Testis (tissue), 3 donors: Measurements from ENCODE around the gene COBL. TPM values are rescaled to one million over a fixed set of nuclear protein-coding genes. Genes with fewer than 3 reads are reported as not detected.

Source experiments
- DNase-seq: peaks from one replicate; pipeline ENCODE4 v3.0.0-alpha.2; 2019
- H3K27ac ChIP-seq, 2 donors: fragments of 200-600 bp; sonication (generic); one replicate each; pipeline ENCODE4 v1.5.1; 2019
- H3K27me3 ChIP-seq: fragments of 200-600 bp; sonication (generic); one replicate; pipeline ENCODE4 v1.5.1; 2019
- H3K36me3 ChIP-seq: fragments of 200-600 bp; sonication (generic); one replicate; pipeline ENCODE4 v1.5.1; 2017; ENCODE audit warnings: low read depth; ENCODE audit errors: missing control alignments
- H3K4me1 ChIP-seq: fragments of 200-600 bp; sonication (generic); one replicate; pipeline ENCODE4 v1.5.1; 2019
- H3K4me3 ChIP-seq, 2 donors: fragments of 200-600 bp; sonication (generic); one replicate each; pipeline ENCODE4 v1.5.1; 2017 to 2019
- H3K9me3 ChIP-seq: fragments of 200-600 bp; sonication (generic); one replicate; pipeline ENCODE4 v1.5.1; 2017
- CTCF ChIP-seq, 3 experiments: fragments of 450-650 bp in 2 of 3; fragments of 200-600 bp in 1 of 3; sonication (generic) in 1 of 3; IDR thresholded peaks; one replicate each; pipeline ENCODE4 v1.5.1; 2016 to 2019; ENCODE audit warnings: antibody characterized with exemption in 3 of 3, mild to moderate bottlenecking in 2 of 3, moderate library complexity in 1 of 3
- POLR2A ChIP-seq: fragments of 450-650 bp; IDR thresholded peaks from one replicate; pipeline ENCODE4 v1.6.1; 2017; ENCODE audit warnings: antibody characterized with exemption, mild to moderate bottlenecking, moderate library complexity
- WGBS, 2 donors: methylation state at CpG; one replicate each; pipeline ENCODE4 v1.1.5; 2018; 5-methylcytosine and 5-hydroxymethylcytosine counted together
- intact Hi-C: fragments of 100-400 bp; cut with DNase I; formaldehyde crosslinking; loops from one replicate; pipeline ENCODE4 v1.15.1; 2023; ENCODE audit warnings: low total_unique reads
- polyA plus RNA-seq: library from polyadenylated mRNA; stranded (reverse); fragments of 350-450 nt; fragmentation: Illumina TruSeq; extraction: RNeasy Lipid Tissue Mini Kit (QIAGEN cat#74804); gene quantifications from one replicate; pipeline ENCODE4 v1.2.3, GENCODE V29; 2014; ENCODE audit warnings: low read depth, low replicate concordance; ENCODE audit not compliant: insufficient read depth
- total RNA-seq, 2 donors: library from RNA; depleted of rRNA; stranded (reverse); fragments of >200 nt; gene quantifications; one replicate each; pipeline ENCODE4 v1.2.3, GENCODE V29; 2016

Gene COBL
- total and polyA plus RNA-seq, 3 donors from 2014 or later: 9.2 to 14.8 (median 12.3) TPM

- DNase-seq: no peak
- intact Hi-C loops: no loop called here
- Histone ChIP-seq H3K27ac (no peak overlapping the region), H3K36me3 (no peaks in the 10 kb centered on the region), H3K9me3 (no peaks in the 10 kb centered on the region), H3K4me3 (no peak overlapping the region), H3K27me3 (no peaks in the 10 kb centered on the region), H3K4me1 (no peaks in the 10 kb centered on the region)
- TF ChIP-seq CTCF (IDR thresholded peaks at IDR 0.05) (no peak), POLR2A (no peak)
- 92 to 94% methylated on average over 3 of the region's 3 CpGs for WGBS, 2 donors
These were observed 5.4 kb downstream of the COBL start for GRCh38 chr7:51311166-51311565.

GRCh38 chr7:51310131-51310583 lies 6.5 kb downstream of the COBL start:
- H3K4me1 ChIP-seq: no peaks in the 10 kb centered on the region
- 95 to 97% methylated on average over 3 of the region's 3 CpGs for WGBS, 2 donors
- DNase-seq: no peak
- H3K9me3 ChIP-seq: no peaks in the 10 kb centered on the region
- H3K4me3 ChIP-seq: no peak overlapping the region
- H3K36me3 ChIP-seq: no peaks in the 10 kb centered on the region
- TF ChIP-seq POLR2A: no peak
- no peak for TF ChIP-seq CTCF (IDR thresholded peaks at IDR 0.05)
- intact Hi-C loops: no loop called here
- H3K27me3 ChIP-seq: no peaks in the 10 kb centered on the region
- H3K27ac ChIP-seq: no peak overlapping the region

GRCh38 chr7:51309361-51310130 lies 7.1 kb downstream of the COBL start:
- no peaks in the 10 kb centered on the region for H3K4me1 ChIP-seq
- intact Hi-C loops: no loop called here
- H3K36me3 ChIP-seq: no peaks in the 10 kb centered on the region
- H3K4me3 ChIP-seq: no peak overlapping the region
- no peak for DNase-seq
- no peak for TF ChIP-seq POLR2A
- TF ChIP-seq CTCF (IDR thresholded peaks at IDR 0.05): no peak
- H3K9me3 ChIP-seq: no peaks in the 10 kb centered on the region
- no peak overlapping the region for H3K27ac ChIP-seq
- 81 to 94% methylated on average over 8 of the region's 8 CpGs for WGBS, 2 donors
- H3K27me3 ChIP-seq: no peaks in the 10 kb centered on the region

GRCh38 chr7:51308696-51309095 lies 7.9 kb downstream of the COBL start:
- Histone ChIP-seq H3K27ac (no peak overlapping the region), H3K4me3 (no peak overlapping the region), H3K4me1 (no peaks in the 10 kb centered on the region), H3K27me3 (no peaks in the 10 kb centered on the region), H3K36me3 (no peaks in the 10 kb centered on the region), H3K9me3 (no peaks in the 10 kb centered on the region)
- DNase-seq: no peak
- intact Hi-C loops: no loop called here
- 79 to 81% methylated on average over 5 of the region's 5 CpGs for WGBS, 2 donors
- TF ChIP-seq CTCF (IDR thresholded peaks at IDR 0.05) (no peak), POLR2A (no peak)

GRCh38 chr7:51308265-51308664 lies 8.3 kb downstream of the COBL start:
- Histone ChIP-seq H3K27ac (no peak overlapping the region), H3K4me3 (no peak overlapping the region), H3K27me3 (no peaks in the 10 kb centered on the region), H3K9me3 (no peaks in the 10 kb centered on the region), H3K36me3 (no peaks in the 10 kb centered on the region), H3K4me1 (no peaks in the 10 kb centered on the region)
- no peak for TF ChIP-seq CTCF (IDR thresholded peaks at IDR 0.05)
- intact Hi-C loops: no loop called here
- 81% methylated on average over 4 of the region's 4 CpGs for WGBS, 2 donors
- DNase-seq: no peak
